HEK293T (cell line): ENCODE measurements around the gene TMEM144.

Experiments used
- CTCF ChIA-PET: fragments of 350-600 bp; formaldehyde crosslinking; extraction: SDS; loops from one replicate; lab custom pipeline; 2021; ENCODE audit warnings: antibody characterized with exemption, inconsistent platforms; lab: Yijun Ruan, JAX
- POLR2A ChIA-PET: fragments of 350-600 bp; formaldehyde crosslinking; extraction: SDS; loops from one replicate; lab custom pipeline; 2020; ENCODE audit warnings: antibody characterized with exemption, inconsistent platforms; lab: Yijun Ruan, JAX
- DNase-seq: peaks from one replicate; pipeline ENCODE4 v3.0.0; 2012; ENCODE audit warnings: mixed read lengths; ENCODE audit errors: extremely low spot score
- ARNT ChIP-seq: fragments of 450-650 bp; IDR thresholded peaks from 2 replicates; pipeline ENCODE4 v1.6.1; 2017; ENCODE audit warnings: mild to moderate bottlenecking
- BHLHE40 ChIP-seq: fragments of 450-650 bp; IDR thresholded peaks from 2 replicates; pipeline ENCODE4 v1.6.1; 2016; ENCODE audit warnings: mild to moderate bottlenecking, moderate library complexity, borderline replicate concordance
- CTBP1 ChIP-seq: fragments of 450-650 bp; IDR thresholded peaks from 2 replicates; pipeline ENCODE4 v1.6.1; 2016; ENCODE audit warnings: borderline replicate concordance
- ELF4 ChIP-seq: fragments of 450-650 bp; IDR thresholded peaks from 2 replicates; pipeline ENCODE4 v1.6.1; 2017; ENCODE audit warnings: antibody characterized with exemption
- FOXA1 ChIP-seq: fragments of 450-650 bp; IDR thresholded peaks from 2 replicates; pipeline ENCODE4 v1.6.1; 2016; ENCODE audit warnings: mild to moderate bottlenecking
- FOXK2 ChIP-seq: fragments of 450-650 bp; IDR thresholded peaks from 2 replicates; pipeline ENCODE4 v1.6.1; 2016; ENCODE audit warnings: mild to moderate bottlenecking
- FOXM1 ChIP-seq: fragments of 450-650 bp; IDR thresholded peaks from 2 replicates; pipeline ENCODE4 v1.6.1; 2017; ENCODE audit warnings: mild to moderate bottlenecking, borderline replicate concordance
- HDGF ChIP-seq: fragments of 450-650 bp; IDR thresholded peaks from 2 replicates; pipeline ENCODE4 v1.6.1; 2017; ENCODE audit warnings: antibody characterized with exemption, borderline replicate concordance
- L3MBTL2 ChIP-seq: fragments of 450-650 bp; conservative IDR thresholded peaks from 2 replicates; pipeline ENCODE4 v1.6.1; 2016; ENCODE audit warnings: mild to moderate bottlenecking
- LEF1 ChIP-seq: fragments of 450-650 bp; IDR thresholded peaks from 2 replicates; pipeline ENCODE4 v1.6.1; 2017; ENCODE audit warnings: mild to moderate bottlenecking, borderline replicate concordance
- NFRKB ChIP-seq: fragments of 450-650 bp; IDR thresholded peaks from 2 replicates; pipeline ENCODE4 v1.6.1; 2016; ENCODE audit warnings: mild to moderate bottlenecking, moderate library complexity
- SP1 ChIP-seq: fragments of 450-650 bp; IDR thresholded peaks from 2 replicates; pipeline ENCODE4 v1.6.1; 2017
- SUZ12 ChIP-seq: fragments of 450-650 bp; IDR thresholded peaks from 2 replicates; pipeline ENCODE4 v1.6.1; 2016; ENCODE audit warnings: mild to moderate bottlenecking
- TARDBP ChIP-seq: fragments of 450-650 bp; IDR thresholded peaks from 2 replicates; pipeline ENCODE4 v1.6.1; 2016
- ZNF384 ChIP-seq: fragments of 450-650 bp; IDR thresholded peaks from 2 replicates; pipeline ENCODE4 v1.6.1; 2016
- TF ChIP-seq, protein P1 (sequence below): fragments of 450-650 bp; IDR thresholded peaks from 2 replicates; pipeline ENCODE4 v1.6.1; 2016

TMEM144 gene

GRCh38 chr4:158190718-158191117 is 19.6 kb upstream of the TMEM144 start:
- TF ChIP-seq SUZ12: no peak
- POLR2A ChIA-PET: no interaction called here
- no peak for DNase-seq
- CTCF ChIA-PET: no interaction called here

DNA sequence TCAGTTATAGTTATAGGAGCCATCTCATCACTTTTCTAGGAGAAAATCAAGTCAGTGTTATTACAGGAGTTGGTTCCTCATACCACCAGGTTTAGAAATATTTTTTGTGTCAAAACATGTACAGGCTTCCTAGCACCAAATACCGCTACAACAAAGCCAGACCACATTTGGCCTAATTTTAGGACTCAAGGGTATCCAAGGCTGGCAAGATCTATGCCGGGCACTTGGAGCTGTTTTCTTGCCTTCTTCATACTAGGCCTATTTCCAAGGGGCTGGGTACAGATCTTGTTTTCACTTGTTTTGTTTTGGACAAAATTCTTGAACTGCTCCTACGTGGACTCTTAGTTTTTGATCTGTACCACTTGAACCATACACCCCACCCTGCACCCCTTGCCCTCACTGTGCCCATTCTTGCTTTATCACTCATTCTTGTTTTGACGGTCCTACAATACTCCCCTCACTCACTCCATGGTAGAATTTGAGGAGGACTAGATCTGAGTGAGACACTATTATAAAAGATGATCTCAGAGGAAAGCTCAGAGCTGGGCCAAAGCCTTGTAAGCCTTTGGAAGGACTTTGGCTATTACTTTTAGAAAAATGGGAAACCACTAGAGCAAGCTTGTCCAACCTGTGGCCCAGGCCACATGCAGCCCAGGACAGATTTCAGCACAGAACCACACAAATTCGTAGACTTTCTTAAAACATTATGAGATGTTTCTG is 17.7 kb upstream of the TMEM144 start:
- POLR2A ChIA-PET: interaction anchor here (1.7 kb wide), 1 partner anchor 18 kb away, joined by 6 read pairs; the partner anchor contains the start of gene TMEM144
- CTCF ChIA-PET: interaction anchor here (0.5 to 1.6 kb wide), 7 partner anchors 10 to 107 kb away, joined by 3 to 6 read pairs (median 3); no protein-coding TSS in a partner anchor
- DNase-seq: no peak
- no peak for TF ChIP-seq FOXK2

GRCh38 chr4:158193171-158193749 is 17.0 kb upstream of the TMEM144 start:
- CTCF ChIA-PET: interaction anchor here (0.6 to 1.6 kb wide), 8 partner anchors 10 to 106 kb away, joined by 3 to 6 read pairs (median 3); partner anchors contain the start of gene TMEM144
- peak; percentile 50 for DNase-seq
- TF ChIP-seq ELF4: no peak
- TF ChIP-seq FOXM1: no peak
- TF ChIP-seq HDGF: no peak
- TF ChIP-seq, protein P1, sequence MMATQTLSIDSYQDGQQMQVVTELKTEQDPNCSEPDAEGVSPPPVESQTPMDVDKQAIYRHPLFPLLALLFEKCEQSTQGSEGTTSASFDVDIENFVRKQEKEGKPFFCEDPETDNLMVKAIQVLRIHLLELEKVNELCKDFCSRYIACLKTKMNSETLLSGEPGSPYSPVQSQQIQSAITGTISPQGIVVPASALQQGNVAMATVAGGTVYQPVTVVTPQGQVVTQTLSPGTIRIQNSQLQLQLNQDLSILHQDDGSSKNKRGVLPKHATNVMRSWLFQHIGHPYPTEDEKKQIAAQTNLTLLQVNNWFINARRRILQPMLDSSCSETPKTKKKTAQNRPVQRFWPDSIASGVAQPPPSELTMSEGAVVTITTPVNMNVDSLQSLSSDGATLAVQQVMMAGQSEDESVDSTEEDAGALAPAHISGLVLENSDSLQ: peak; percentile 86
- POLR2A ChIA-PET: interaction anchor here (1.7 kb wide), 1 partner anchor 17 kb away, joined by 6 read pairs; the partner anchor contains the start of gene TMEM144

- CTCF ChIA-PET: interaction anchor here (1.2 kb wide), 1 partner anchor 61 kb away, joined by 3 read pairs; no protein-coding TSS in a partner anchor
- no peak for DNase-seq
- TF ChIP-seq FOXK2 (no peak), ZNF384 (no peak), TARDBP (no peak), SP1 (no peak), FOXA1 (no peak), NFRKB (no peak), L3MBTL2 (no peak), FOXM1 (no peak), SUZ12 (no peak), HDGF (no peak), LEF1 (no peak), BHLHE40 (no peak), ELF4 (no peak)
- TF ChIP-seq, protein P1: no peak
- POLR2A ChIA-PET: no interaction called here
These were observed 15.0 kb upstream of the TMEM144 start for GRCh38 chr4:158195297-158195696.

DNA sequence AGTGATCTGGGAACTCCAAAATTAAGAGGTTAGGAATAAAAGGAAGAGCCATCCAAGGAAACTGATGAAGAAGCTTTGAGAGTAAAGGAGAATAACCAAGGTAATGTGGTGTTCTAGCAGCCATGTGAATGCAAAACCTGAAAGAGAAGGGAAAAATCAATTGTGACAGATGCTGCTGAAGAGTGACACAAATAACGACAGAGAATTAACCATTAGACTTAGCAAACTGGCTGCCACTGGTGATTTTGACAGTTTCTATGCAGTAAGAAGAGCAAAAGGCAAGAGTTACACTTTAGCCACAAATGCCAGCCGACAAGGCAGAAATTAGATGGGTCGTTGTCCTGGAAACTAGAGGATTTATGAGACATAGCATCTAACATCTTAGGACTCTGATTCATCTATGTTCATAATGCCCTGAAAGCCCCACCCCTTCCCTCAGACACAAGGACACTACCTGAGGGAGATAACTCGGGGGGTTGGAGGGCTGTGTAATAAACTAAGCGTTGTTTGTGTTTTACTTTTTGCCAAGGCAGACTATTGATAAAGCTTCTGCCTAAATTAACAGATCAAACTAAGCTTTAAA is 13.0 kb upstream of the TMEM144 start:
- ChIA-PET CTCF (no interaction called here), POLR2A (no interaction called here)
- TF ChIP-seq NFRKB (no peak), HDGF (no peak), FOXM1 (no peak), TARDBP (no peak), ARNT (no peak), BHLHE40 (no peak), L3MBTL2 (no peak), FOXK2 (no peak), LEF1 (no peak), ELF4 (no peak), SUZ12 (no peak), SP1 (no peak), ZNF384 (no peak), FOXA1 (no peak), CTBP1 (no peak)
- TF ChIP-seq, protein P1: no peak
- DNase-seq: no peak

- ChIA-PET POLR2A (interaction anchor here (1.1 kb wide), 1 partner anchor 10 kb away, joined by 3 read pairs; the partner anchor contains the start of gene TMEM144), CTCF (no interaction called here)
- no peak for DNase-seq
- TF ChIP-seq CTBP1 (no peak), NFRKB (no peak), ARNT (no peak), L3MBTL2 (no peak), TARDBP (no peak), FOXK2 (no peak), ZNF384 (no peak)
These were observed 10.1 kb upstream of the TMEM144 start for GRCh38 chr4:158200214-158200613.
